ENCODE data around the gene SLC2A8. TPM values are rescaled to one million over a fixed set of nuclear protein-coding genes. Genes with fewer than 3 reads are reported as not detected.

SLC2A8 gene
- polyA plus RNA-seq, 1 donor (not counting 4 experiments of a cell fraction or from before 2014, with no cell fraction given), result 7.1 TPM

GRCh38 chr9:127361561-127361960 is 35.4 kb upstream of the SLC2A8 start:
- H3K27me3 ChIP-seq (ENCODE audit: control insufficient read depth, extremely low read depth, insufficient read depth, low read length), result no peaks in the 10 kb centered on the region
- FAIRE-seq, result peak; percentile 97
- peak overlapping the region in 2 of 3 experiments; percentile 19 to 48 for H3K4me3 ChIP-seq (ENCODE audit: control insufficient read depth in 2 of 3, extremely low read depth in 1 of 3, insufficient read depth in 2 of 3, low read depth in 1 of 3, low read length in 3 of 3)
- peak overlapping the region; percentile 49 for H3K9ac ChIP-seq (ENCODE audit: control insufficient read depth, extremely low read depth, insufficient read depth, low read length)
- peak overlapping the region; percentile 87 for H3K4me2 ChIP-seq (ENCODE audit: control insufficient read depth, extremely low read depth, insufficient read depth, low read depth, low read length)
- peak; percentile 38 for DNase-seq (ENCODE audit: low read depth, low spot score)
- H3K27ac ChIP-seq (ENCODE audit: control insufficient read depth, insufficient read depth, low read length), result peak overlapping the region; percentile 84
- H4K20me1 ChIP-seq (ENCODE audit: control insufficient read depth, extremely low read depth, insufficient read depth, low read length), result no peaks in the 10 kb centered on the region
- H3K4me1 ChIP-seq (ENCODE audit: control insufficient read depth, extremely low read depth, insufficient read depth, low read length), result peaks cover 25% of the 10 kb centered on the region
- no peaks in the 10 kb centered on the region for H3K9me3 ChIP-seq (ENCODE audit: control insufficient read depth, low read depth, low read length)
- H3K36me3 ChIP-seq (ENCODE audit: control insufficient read depth in 2 of 2, extremely low read depth in 1 of 2, insufficient read depth in 2 of 2, low read length in 2 of 2), result no peaks in the 10 kb centered on the region
- H2AFZ ChIP-seq (ENCODE audit: control insufficient read depth, low read length), result peak overlapping the region; percentile 27
- no peaks in the 10 kb centered on the region for H3K9me1 ChIP-seq (ENCODE audit: control insufficient read depth, extremely low read depth, insufficient read depth, low read length)
- no peaks in the 10 kb centered on the region for H3K79me2 ChIP-seq (ENCODE audit: control insufficient read depth, insufficient read depth, low read length)
- dilution Hi-C loops (cut with MboI; ENCODE audit: extremely low pct_ligation_motif_present, low sequenced_read_pairs), result no loop called here
- no peak for TF ChIP-seq EZH2 (IDR thresholded peaks at IDR 0.05; ENCODE audit: low read length)
- TF ChIP-seq CTCF (optimal IDR thresholded peaks at IDR 0.05 in 1 of 3, IDR thresholded peaks at IDR 0.05 in 1 of 3, conservative IDR thresholded peaks at IDR 0.05 in 1 of 3; ENCODE audit: extremely low read depth in 1 of 3, insufficient read depth in 2 of 3, low read length in 3 of 3), result no peak

- Histone ChIP-seq H3K36me3 (ENCODE audit: control insufficient read depth in 2 of 2, extremely low read depth in 1 of 2, insufficient read depth in 2 of 2, low read length in 2 of 2) (no peaks in the 10 kb centered on the region), H3K4me1 (ENCODE audit: control insufficient read depth, extremely low read depth, insufficient read depth, low read length) (peaks cover 28% of the 10 kb centered on the region), H3K4me2 (ENCODE audit: control insufficient read depth, extremely low read depth, insufficient read depth, low read depth, low read length) (no peak overlapping the region), H3K27ac (ENCODE audit: control insufficient read depth, insufficient read depth, low read length) (no peak overlapping the region), H3K9ac (ENCODE audit: control insufficient read depth, extremely low read depth, insufficient read depth, low read length) (no peak overlapping the region), H3K9me1 (ENCODE audit: control insufficient read depth, extremely low read depth, insufficient read depth, low read length) (no peaks in the 10 kb centered on the region), H3K27me3 (ENCODE audit: control insufficient read depth, extremely low read depth, insufficient read depth, low read length) (no peaks in the 10 kb centered on the region), H2AFZ (ENCODE audit: control insufficient read depth, low read length) (no peak overlapping the region), H4K20me1 (ENCODE audit: control insufficient read depth, extremely low read depth, insufficient read depth, low read length) (no peaks in the 10 kb centered on the region), H3K79me2 (ENCODE audit: control insufficient read depth, insufficient read depth, low read length) (no peaks in the 10 kb centered on the region), H3K9me3 (ENCODE audit: control insufficient read depth, low read depth, low read length) (no peaks in the 10 kb centered on the region), H3K4me3 (ENCODE audit: control insufficient read depth in 2 of 3, extremely low read depth in 1 of 3, insufficient read depth in 2 of 3, low read depth in 1 of 3, low read length in 3 of 3) (no peak overlapping the region)
- FAIRE-seq (no peak), DNase-seq (ENCODE audit: low read depth, low spot score) (no peak)
- no peak for TF ChIP-seq EZH2 (IDR thresholded peaks at IDR 0.05; ENCODE audit: low read length)
- TF ChIP-seq CTCF (optimal IDR thresholded peaks at IDR 0.05 in 1 of 3, IDR thresholded peaks at IDR 0.05 in 1 of 3, conservative IDR thresholded peaks at IDR 0.05 in 1 of 3; ENCODE audit: extremely low read depth in 1 of 3, insufficient read depth in 2 of 3, low read length in 3 of 3), result no peak
- dilution Hi-C loops (cut with MboI; ENCODE audit: extremely low pct_ligation_motif_present, low sequenced_read_pairs), result no loop called here
Measured at GRCh38 chr9:127362829-127363228, 34.1 kb upstream of the SLC2A8 start.
